Mesendoderm (in vitro differentiated cells): ENCODE data around the gene ASPA.

Experiments
- DNase-seq: peaks from one replicate; pipeline ENCODE4 v3.0.0; 2013
- H2AK5ac ChIP-seq: 2 replicates; pipeline ENCODE4 v1.6.1; 2013; ENCODE audit warnings: low read length, inconsistent platforms
- H2BK120ac ChIP-seq: 2 replicates; pipeline ENCODE4 v1.6.1; 2013; ENCODE audit warnings: low read depth, mild to moderate bottlenecking, low read length, moderate library complexity, mixed read lengths
- H2BK15ac ChIP-seq: replicated peaks from 2 replicates; pipeline ENCODE4 v1.6.1; 2013; ENCODE audit warnings: low read depth, mild to moderate bottlenecking, moderate library complexity
- H2BK5ac ChIP-seq: 2 replicates; pipeline ENCODE4 v1.6.1; 2013; ENCODE audit warnings: low read length, inconsistent platforms
- H3K18ac ChIP-seq: 2 replicates; pipeline ENCODE4 v1.6.1; 2013; ENCODE audit warnings: mild to moderate bottlenecking, low read length, mixed read lengths
- H3K23ac ChIP-seq: one replicate; pipeline ENCODE4 v1.6.1; 2013; ENCODE audit warnings: low read length
- H3K27ac ChIP-seq: 2 replicates; pipeline ENCODE4 v1.5.1; 2013; ENCODE audit warnings: low read depth, mild to moderate bottlenecking, inconsistent platforms, low read length, moderate library complexity
- H3K27me3 ChIP-seq: 2 replicates; pipeline ENCODE4 v1.6.1; 2013; ENCODE audit warnings: low read length, control low read depth, mild to moderate bottlenecking, inconsistent platforms; ENCODE audit not compliant: insufficient read depth, poor library complexity
- H3K36me3 ChIP-seq: 2 replicates; pipeline ENCODE4 v1.6.1; 2013; ENCODE audit warnings: low read length, inconsistent platforms; ENCODE audit not compliant: control insufficient read depth, insufficient read depth
- H3K4ac ChIP-seq: one replicate; pipeline ENCODE4 v1.6.1; 2013; ENCODE audit warnings: low read depth, mild to moderate bottlenecking, low read length, moderate library complexity
- H3K4me1 ChIP-seq: 2 replicates; pipeline ENCODE4 v1.6.1; 2013; ENCODE audit warnings: low read depth, low read length, inconsistent platforms; ENCODE audit not compliant: control insufficient read depth
- H3K4me2 ChIP-seq: 2 replicates; pipeline ENCODE4 v1.6.1; 2013; ENCODE audit warnings: low read length
- H3K4me3 ChIP-seq: 2 replicates; pipeline ENCODE4 v1.5.1; 2013; ENCODE audit warnings: mild to moderate bottlenecking, low read length
- H3K56ac ChIP-seq: one replicate; pipeline ENCODE4 v1.6.1; 2013; ENCODE audit warnings: low read length
- H3K79me1 ChIP-seq: 2 replicates; pipeline ENCODE4 v1.6.1; 2013; ENCODE audit warnings: low read length, inconsistent platforms
- H3K79me2 ChIP-seq: 2 replicates; pipeline ENCODE4 v1.6.1; 2013; ENCODE audit warnings: mild to moderate bottlenecking, low read length; ENCODE audit not compliant: control insufficient read depth, insufficient read depth
- H3K9ac ChIP-seq: 2 replicates; pipeline ENCODE4 v1.6.1; 2013; ENCODE audit warnings: low read length, inconsistent platforms
- H4K5ac ChIP-seq: one replicate; pipeline ENCODE4 v1.6.1; 2013; ENCODE audit warnings: low read length
- H4K8ac ChIP-seq: one replicate; pipeline ENCODE4 v1.6.1; 2013; ENCODE audit warnings: low read depth, mild to moderate bottlenecking, control low read depth, low read length, moderate library complexity
- WGBS: extraction: QIAGEN DNeasy Blood & Tissue Kit; methylation state at CpG from one replicate; pipeline ENCODE4 v1.1.7; 2013; ENCODE audit warnings: low lambda C conversion rate, missing lambda C conversion rate; ENCODE audit not compliant: insufficient coverage; ENCODE audit errors: extremely low coverage; 5-methylcytosine and 5-hydroxymethylcytosine counted together

Gene ASPA

DNA sequence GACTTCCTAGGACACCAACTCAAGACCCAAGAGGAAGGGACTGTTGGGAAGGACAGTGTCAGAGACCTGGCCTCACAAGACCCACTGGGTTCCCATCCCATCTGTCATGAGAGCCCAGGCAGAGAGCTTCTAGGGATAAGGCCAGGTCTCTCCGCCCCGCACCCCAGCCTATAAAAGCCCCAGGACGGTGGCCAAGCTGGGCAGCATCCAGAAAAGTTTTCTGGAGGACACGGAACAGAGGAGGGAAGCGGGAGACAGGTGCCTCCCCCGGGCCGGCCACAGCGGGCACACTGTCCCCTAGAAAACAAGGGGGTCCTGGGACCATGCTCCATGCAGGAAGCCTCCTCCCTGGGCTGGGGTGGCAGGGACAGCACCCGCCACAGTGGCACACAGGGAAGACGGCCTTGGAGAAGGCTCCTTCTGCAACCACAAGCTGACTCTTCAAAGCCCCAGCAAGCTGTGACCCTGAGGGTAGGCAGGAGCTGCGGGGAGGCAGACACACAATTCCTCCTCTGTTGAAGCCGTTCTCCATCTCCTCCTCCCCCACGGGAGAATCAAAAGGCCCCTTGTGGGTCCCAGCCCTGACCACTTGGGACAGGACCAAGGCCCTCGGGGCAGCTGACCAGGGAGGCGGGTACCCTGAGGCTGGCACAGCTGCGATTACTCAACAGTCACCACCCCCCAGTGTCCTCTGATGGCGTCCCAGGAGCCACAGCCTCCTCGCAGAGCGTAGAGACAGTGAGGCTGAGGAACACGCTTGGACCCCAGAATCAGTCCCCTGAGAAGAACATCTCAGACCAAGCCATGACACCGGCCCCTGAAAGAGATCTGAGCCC, 55.7 kb downstream of the ASPA start:
- H3K27me3 ChIP-seq = no peaks in the 10 kb centered on the region
- H3K23ac ChIP-seq = no peak overlapping the region
- H4K5ac ChIP-seq = no peak overlapping the region
- H3K4me1 ChIP-seq = peaks cover 12% of the 10 kb centered on the region
- no peak overlapping the region for H4K8ac ChIP-seq
- no peak overlapping the region for H3K4me2 ChIP-seq
- WGBS = no CpG with 5 or more reads among the region's 21 CpGs
- no peak overlapping the region for H2BK15ac ChIP-seq
- peak overlapping the region; percentile 0 for H2BK120ac ChIP-seq
- no peak overlapping the region for H3K4me3 ChIP-seq
- no peak overlapping the region for H3K27ac ChIP-seq
- H3K56ac ChIP-seq = peak overlapping the region; percentile 45
- peak overlapping the region; percentile 24 for H2BK5ac ChIP-seq
- no peaks in the 10 kb centered on the region for H3K36me3 ChIP-seq
- H3K18ac ChIP-seq = no peak overlapping the region
- H3K9ac ChIP-seq = no peak overlapping the region
- H2AK5ac ChIP-seq = peak overlapping the region; percentile 48
- H3K79me2 ChIP-seq = no peaks in the 10 kb centered on the region
- H3K79me1 ChIP-seq = no peaks in the 10 kb centered on the region
- H3K4ac ChIP-seq = peak overlapping the region; percentile 75
- no peak for DNase-seq

GRCh38 chr17:3532106-3532858, 56.5 kb downstream of the ASPA start:
- no peak overlapping the region for H4K5ac ChIP-seq
- peak overlapping the region; percentile 72 for H3K56ac ChIP-seq
- H3K27me3 ChIP-seq = no peaks in the 10 kb centered on the region
- H2BK120ac ChIP-seq = no peak overlapping the region
- H3K4me1 ChIP-seq = peaks cover 12% of the 10 kb centered on the region
- H2BK15ac ChIP-seq = no peak overlapping the region
- H3K36me3 ChIP-seq = no peaks in the 10 kb centered on the region
- H3K4me2 ChIP-seq = no peak overlapping the region
- no peak overlapping the region for H3K23ac ChIP-seq
- no CpG with 5 or more reads among the region's 36 CpGs for WGBS
- no peak overlapping the region for H2AK5ac ChIP-seq
- no peak overlapping the region for H3K27ac ChIP-seq
- no peak overlapping the region for H3K18ac ChIP-seq
- no peak overlapping the region for H3K4me3 ChIP-seq
- no peak overlapping the region for H3K9ac ChIP-seq
- no peak overlapping the region for H4K8ac ChIP-seq
- no peak overlapping the region for H2BK5ac ChIP-seq
- no peak for DNase-seq
- no peaks in the 10 kb centered on the region for H3K79me1 ChIP-seq
- H3K4ac ChIP-seq = no peak overlapping the region
- H3K79me2 ChIP-seq = no peaks in the 10 kb centered on the region

DNA sequence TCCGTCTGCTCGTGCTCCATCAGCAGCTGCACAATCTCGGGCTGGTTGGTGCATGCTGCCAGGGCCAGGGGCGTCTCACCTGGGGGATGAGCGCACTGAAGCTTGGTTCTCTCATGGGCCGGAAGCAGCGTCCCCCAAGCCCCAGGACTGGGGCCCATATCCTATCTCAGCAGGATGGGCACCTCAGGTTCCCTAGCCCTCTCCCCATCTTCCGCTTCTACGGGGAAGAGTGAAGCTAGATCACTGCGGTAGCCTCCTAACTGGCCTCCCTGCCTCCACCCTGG, 57.0 kb downstream of the ASPA start:
- Histone ChIP-seq H4K8ac (no peak overlapping the region), H3K4me3 (no peak overlapping the region), H3K4me2 (no peak overlapping the region), H3K18ac (no peak overlapping the region), H3K27ac (no peak overlapping the region), H2BK120ac (no peak overlapping the region), H2AK5ac (no peak overlapping the region), H3K27me3 (no peaks in the 10 kb centered on the region), H3K56ac (peak overlapping the region; percentile 72), H3K79me1 (no peaks in the 10 kb centered on the region), H2BK15ac (no peak overlapping the region), H3K36me3 (no peaks in the 10 kb centered on the region), H2BK5ac (no peak overlapping the region), H3K4me1 (peaks cover 12% of the 10 kb centered on the region), H3K79me2 (no peaks in the 10 kb centered on the region), H3K4ac (no peak overlapping the region), H3K23ac (no peak overlapping the region), H4K5ac (no peak overlapping the region), H3K9ac (no peak overlapping the region)
- DNase-seq = no peak
- no CpG with 5 or more reads among the region's 10 CpGs for WGBS

DNA sequence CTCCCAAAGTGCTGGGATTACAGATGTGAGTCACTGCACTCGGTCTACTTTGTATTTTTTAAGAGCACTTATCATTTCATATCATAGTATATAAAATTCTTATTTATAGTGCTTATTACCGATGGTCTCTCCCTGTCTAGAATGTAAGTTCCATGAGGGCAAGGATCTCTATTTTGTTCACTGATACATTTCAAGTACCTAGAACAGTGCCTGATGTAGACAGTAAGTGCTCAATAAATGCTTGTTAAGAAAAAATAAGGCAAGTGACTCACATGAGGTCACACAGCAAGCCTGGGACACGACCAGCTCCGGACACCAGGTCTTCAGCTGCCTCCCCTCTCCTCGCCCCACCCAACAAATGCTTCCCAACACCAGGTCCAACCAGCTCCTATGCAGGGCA, 58.0 kb downstream of the ASPA start:
- no peak for DNase-seq
- H3K9ac ChIP-seq = no peak overlapping the region
- no peak overlapping the region for H3K23ac ChIP-seq

GRCh38 chr17:3534881-3535252, 59.1 kb downstream of the ASPA start:
- peaks cover 7% of the 10 kb centered on the region for H3K4me1 ChIP-seq
- H3K27me3 ChIP-seq = no peaks in the 10 kb centered on the region
- no peak overlapping the region for H3K23ac ChIP-seq
- no CpG with 5 or more reads among the region's 3 CpGs for WGBS
- H3K27ac ChIP-seq = no peak overlapping the region
- H3K36me3 ChIP-seq = no peaks in the 10 kb centered on the region
- H3K4ac ChIP-seq = no peak overlapping the region
- no peak overlapping the region for H2BK15ac ChIP-seq
- peak overlapping the region; percentile 38 for H3K9ac ChIP-seq
- H3K79me2 ChIP-seq = no peaks in the 10 kb centered on the region
- no peak overlapping the region for H3K4me3 ChIP-seq
- DNase-seq = peak; percentile 87
- H4K8ac ChIP-seq = no peak overlapping the region
- no peak overlapping the region for H3K4me2 ChIP-seq
- H2BK5ac ChIP-seq = peak overlapping the region; percentile 73
- H3K79me1 ChIP-seq = no peaks in the 10 kb centered on the region
- H2BK120ac ChIP-seq = no peak overlapping the region
- no peak overlapping the region for H4K5ac ChIP-seq
- peak overlapping the region; percentile 67 for H3K56ac ChIP-seq
- H3K18ac ChIP-seq = no peak overlapping the region
- H2AK5ac ChIP-seq = peak overlapping the region; percentile 69

More for the DNA sequence above, 58.0 kb downstream of the ASPA start:
- no peaks in the 10 kb centered on the region for H3K36me3 ChIP-seq
- no peak overlapping the region for H3K4me3 ChIP-seq
- no peak overlapping the region for H3K56ac ChIP-seq
- WGBS = no CpG with 5 or more reads among the region's 5 CpGs
- peaks cover 12% of the 10 kb centered on the region for H3K4me1 ChIP-seq
- peak overlapping the region; percentile 32 for H2AK5ac ChIP-seq
- H3K79me1 ChIP-seq = no peaks in the 10 kb centered on the region
- H2BK5ac ChIP-seq = no peak overlapping the region
- H3K79me2 ChIP-seq = no peaks in the 10 kb centered on the region
- H2BK15ac ChIP-seq = no peak overlapping the region
- H3K27ac ChIP-seq = no peak overlapping the region
- no peak overlapping the region for H2BK120ac ChIP-seq
- no peak overlapping the region for H4K5ac ChIP-seq
- no peak overlapping the region for H3K4ac ChIP-seq
- no peak overlapping the region for H3K4me2 ChIP-seq
- no peaks in the 10 kb centered on the region for H3K27me3 ChIP-seq
- no peak overlapping the region for H4K8ac ChIP-seq
- H3K18ac ChIP-seq = no peak overlapping the region
